GM21786 (cell line): ENCODE data around the gene FOXD3.
A peak's percentile ranks its signal among the peaks of the same experiment; 100 is the strongest.

Experiments used
- ATAC-seq: cut with Tn5 transposase; IDR thresholded peaks from one replicate; pipeline ENCODE4 v1.9.1; 2021; ENCODE audit not compliant: unreplicated experiment

FOXD3 gene

DNA sequence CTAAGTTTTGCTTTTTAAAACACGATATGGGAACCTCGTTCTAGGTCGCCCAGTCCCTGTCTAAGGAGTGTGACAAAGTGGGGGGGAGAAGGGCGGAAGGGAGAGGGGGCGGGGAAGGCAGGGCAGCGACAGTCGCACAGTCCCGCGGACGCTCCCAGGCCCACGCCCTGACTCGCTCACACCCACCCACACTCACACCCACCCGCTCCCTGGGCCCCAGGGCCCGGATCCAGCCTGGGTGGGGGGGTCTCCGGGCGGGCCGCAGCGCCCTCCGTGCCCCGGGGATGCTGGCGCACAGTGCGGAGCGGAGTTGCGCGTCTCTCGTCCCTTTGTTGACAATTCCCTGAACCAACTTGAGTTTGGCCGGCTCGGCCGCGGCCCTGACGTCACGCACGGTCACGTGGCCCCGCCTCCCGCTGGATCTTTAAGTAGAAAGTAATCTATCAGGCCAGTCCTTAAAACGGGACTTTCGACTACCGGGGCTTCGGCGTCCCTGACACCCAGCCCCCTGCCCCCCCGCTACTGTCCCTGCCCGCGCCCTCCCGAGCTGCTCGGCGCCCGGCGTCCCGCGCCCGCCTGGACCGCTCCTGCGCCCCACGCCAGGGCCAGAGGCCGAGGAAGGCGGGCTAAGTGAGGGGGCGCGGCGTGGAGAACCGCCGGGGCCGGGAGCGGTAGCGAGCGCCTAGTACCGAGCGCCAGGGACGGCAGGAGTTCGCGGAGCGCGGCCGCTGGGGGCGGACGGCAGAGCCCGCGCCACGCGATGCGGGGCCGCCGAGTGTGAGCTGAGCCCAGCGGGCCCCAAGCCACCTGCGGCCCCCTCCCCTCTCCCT is at the start of gene FOXD3:
TSS of gene FOXD3 (plus strand) at position 454 of the 830 bp plus-strand sequence. CDS start 492 bp downstream, outside the sequence.
- ATAC-seq = peak; percentile 33

DNA sequence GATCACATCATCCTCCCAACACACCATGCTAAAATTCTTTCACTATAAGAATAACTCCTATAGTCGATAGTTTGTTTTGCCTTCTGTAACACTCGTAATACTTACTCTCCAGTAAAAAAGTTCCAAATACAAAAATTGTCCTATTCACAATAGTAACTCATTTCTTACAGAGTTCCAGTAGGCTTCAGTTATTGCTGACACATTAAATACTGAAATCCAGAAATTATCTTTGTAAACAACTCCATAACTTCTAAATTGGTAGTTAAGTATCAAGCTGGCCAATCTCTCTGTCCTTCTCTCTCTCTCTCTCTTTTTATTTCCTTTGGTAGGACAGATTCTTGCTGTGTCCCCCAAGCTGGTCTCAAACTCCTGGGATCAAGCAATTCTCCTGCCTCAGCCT is 49.6 kb upstream of the FOXD3 start:
- ATAC-seq = no peak

DNA sequence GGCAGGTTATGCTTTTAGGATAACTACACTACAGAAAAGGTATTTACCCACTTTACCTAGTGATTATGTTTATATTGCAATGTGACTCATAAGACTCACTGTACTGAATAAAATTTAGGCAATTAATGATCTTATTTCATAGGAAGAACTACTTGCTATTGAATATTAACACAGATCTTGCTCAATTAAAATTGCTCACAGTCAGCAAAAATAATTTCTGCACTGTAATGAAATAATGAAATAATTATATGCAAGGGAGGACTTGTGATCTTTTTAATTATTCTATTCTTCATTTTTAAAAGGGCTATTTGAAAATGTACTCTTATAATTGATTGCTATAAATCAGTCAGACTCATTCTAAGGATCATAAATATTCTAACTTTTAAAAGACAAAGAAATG is 48.0 kb upstream of the FOXD3 start:
- ATAC-seq = no peak

DNA sequence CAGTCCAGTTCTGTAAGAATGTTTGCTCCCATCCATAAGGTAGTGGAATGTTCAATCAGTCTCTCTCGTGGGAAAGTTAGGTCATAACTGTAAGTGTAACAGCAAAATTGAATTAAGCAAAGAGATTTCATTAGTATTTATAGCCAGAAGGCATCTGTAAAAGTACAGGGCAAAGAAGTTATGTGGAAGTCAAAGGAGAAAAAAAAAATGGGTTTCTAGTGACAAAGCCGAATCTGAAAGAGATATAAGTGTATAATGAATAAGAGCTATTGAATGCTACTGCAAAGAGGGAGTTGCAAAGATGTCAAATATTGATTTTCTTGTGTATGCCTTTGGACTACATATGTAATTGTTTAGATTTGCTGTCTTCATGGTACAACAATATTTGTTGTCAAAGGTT is 47.4 kb upstream of the FOXD3 start:
- no peak for ATAC-seq

DNA sequence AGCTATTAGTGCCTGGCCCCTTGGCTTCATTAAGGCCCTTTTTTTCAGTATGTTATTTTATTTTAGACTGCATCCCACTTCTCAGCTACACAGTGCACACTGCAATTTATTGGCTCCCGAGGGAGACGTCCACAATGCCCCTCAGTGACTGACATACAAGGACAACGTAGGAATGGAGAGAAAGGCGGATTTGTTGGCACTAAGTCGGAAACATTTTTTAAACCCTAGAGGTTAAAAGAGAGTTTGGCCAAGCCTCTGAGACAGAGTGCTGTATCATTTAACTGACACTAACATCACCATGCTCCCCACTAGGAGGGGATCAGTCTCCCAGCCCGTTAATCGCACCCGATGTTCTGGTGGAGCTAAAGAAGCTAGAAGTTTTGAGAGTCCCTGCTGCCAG is 45.7 kb upstream of the FOXD3 start:
- ATAC-seq = no peak

DNA sequence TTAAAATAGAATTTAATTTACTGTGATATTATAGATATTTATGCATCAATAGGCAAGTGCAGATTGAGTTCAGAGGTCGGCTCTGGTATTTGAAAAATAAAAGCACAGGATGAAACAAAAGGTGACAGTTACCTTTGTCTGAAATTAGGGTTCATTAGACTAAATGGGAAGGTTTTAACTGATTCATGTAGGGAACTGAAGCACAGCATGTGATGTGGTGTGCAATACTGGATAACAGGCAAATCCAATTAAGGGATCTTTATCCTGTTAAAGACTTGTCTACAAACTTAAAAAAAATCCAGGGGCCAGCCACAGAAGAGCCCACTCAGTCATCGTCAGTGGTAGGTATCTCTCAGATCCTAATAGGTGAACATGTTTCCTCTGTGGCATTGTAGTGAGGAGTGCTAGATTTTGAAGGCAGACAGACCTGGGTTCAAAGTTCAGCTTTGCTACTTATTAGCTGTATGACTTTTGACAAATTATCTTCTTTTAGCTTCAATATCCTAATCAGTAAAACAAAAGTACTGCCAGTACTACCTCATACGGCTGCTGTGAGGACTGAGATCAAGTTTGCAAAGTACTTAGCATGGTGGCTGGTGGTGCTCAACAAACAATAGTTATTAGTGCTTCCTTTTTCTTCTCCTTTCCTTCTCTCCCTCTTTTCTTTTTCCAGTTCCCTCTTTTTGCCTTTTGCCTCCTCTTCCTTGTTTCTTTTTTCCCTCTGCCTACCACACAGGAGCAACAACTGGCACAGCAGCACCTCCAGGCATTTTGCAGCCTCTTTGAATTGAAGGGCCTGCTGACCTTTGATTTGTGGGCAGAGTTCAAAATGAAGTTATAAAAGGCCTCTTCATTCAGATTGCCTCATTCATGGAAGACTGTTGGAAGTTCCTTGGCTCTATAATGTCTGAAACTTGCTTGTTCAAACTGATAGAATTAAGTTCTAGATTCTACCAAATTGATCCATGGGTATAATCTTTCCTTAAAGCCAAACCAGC is 44.9 kb upstream of the FOXD3 start:
- no peak for ATAC-seq

DNA sequence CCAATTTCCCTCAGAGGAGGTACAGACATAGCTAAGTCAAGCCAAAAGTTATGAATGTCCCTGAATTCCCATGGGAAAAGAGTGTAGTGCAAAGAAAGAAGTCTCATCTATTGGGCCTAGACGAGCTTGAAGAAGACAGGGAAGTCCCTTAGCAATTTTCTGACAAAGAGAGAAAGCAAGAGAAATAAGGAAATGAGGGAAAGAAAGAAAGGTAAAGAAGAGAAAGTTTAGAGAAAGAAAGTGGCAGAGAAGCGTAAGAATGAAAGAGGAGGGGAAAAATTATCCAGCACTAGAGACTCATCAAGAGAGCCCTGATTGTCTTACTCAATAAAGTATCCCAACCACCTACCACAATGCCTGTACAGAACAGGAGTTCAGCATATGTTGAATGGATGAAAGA is 40.6 kb upstream of the FOXD3 start:
- ATAC-seq = no peak

DNA sequence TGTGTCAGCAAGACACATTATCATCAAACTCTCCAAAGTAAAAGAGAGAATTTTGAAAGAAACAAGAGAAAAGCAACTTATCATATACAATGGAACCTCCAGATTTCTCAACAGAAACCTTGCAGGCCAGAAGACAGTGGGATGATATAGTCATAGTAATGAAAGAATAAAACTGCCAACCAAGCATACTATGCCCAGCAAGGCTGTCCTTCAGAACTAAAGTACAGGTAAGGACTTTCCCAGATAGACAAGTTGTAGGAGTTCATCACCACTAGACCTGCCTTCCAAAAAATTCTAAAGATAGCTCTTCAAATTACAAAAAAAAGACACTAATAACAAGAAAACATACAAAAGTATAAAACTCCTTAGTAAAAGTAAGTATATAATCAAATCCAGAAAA is 33.2 kb upstream of the FOXD3 start:
- no peak for ATAC-seq

DNA sequence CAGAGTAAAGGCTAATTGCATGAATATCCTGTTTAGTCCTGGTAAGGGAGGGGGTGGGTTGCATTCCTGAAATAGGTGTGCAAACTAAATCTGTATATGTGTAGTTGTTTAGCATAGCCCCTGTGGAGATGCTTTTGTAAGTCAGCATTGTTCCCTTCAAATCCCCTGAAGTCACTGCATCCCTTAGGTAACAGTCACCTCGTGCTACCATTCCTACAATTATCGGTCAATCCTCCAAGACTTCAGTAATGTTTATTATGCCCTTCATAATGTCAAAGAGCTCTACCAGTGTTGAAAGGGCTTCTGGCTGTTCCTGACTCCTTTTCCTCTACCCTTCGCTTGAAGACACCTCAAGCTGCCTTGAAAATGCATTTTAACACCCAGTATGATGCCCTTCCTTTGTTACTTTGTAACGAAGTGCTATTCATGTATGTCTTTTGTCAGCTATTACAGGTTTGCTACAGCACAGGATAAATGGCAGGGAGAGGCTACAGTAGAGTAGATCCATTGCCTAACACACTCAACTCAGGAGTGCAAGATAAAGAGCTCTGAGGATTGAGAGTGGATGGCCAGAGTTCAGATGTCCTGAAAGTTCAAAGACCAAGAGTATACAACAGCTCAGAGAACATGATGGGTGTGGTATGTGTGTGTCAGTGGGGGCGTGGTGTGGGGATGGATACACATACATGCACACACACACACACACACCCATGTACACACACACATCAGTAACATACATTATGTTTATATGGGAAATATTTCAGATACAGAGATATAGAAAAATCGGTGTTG is 27.4 kb upstream of the FOXD3 start:
- no peak for ATAC-seq

DNA sequence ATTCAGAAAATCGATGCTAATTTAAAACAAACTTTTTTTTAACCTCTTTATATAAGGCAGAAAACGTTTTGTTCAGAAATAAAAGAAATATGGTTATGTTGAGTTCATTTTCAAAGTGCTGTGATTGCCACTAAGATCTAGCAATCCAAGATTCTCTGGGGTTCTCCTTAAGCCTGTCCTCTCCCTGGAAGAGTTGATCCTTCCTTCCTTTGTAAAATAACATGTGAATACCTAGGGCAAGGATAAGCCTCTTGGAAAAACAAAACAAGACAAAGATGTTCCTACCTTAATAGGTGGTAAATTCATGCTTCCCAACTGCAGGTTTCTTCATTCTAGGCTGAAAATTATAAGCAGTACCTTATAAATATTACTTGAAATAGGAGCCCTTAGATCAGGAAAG is 18.0 kb upstream of the FOXD3 start:
- no peak for ATAC-seq

DNA sequence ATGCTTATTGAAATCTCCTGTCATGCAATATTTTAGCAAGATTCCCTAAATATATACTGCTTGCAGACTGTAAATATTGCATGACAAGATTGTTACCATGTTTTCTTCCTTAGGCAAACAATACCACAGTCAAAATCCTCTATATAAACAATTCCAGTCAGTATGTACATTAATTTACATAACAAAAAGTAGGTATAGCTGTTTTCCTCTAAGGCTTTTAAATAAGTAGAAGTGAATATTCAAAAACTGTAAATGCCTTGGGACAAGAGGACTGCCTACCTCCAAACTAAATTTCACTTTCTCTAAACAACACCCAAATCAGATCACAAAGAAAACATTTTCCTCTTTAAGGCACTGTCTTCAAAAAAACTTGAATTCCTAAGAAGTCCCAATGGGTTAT is 17.3 kb upstream of the FOXD3 start:
- ATAC-seq = no peak

DNA sequence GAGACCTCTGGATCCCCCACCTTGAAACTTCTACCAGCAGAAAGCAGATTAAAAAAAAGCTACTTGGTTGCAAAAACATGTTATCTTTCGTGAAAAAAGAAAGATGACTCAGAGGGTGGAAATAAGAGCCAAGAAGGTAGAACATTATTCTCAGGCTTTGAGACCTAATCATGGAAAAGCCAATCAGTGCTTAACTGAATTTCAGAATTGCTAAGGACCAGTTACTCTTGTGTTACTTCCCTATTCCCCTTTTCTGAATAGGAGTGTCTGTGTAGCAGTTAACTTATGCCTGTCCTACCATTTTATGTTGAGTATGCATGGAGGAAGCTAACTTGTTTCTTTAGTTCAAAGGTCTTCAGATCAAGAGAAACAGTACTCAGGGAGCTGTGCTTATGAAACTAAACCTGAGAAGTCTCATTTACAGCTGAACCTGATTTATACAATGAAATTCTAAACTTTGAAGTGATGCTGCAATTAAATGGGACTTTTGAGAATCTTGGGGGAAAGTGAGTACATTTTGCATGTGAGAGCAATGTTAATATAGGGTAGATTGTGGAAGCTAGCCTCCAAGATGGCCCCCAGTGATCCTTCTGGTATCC is 15.1 kb upstream of the FOXD3 start:
- no peak for ATAC-seq

DNA sequence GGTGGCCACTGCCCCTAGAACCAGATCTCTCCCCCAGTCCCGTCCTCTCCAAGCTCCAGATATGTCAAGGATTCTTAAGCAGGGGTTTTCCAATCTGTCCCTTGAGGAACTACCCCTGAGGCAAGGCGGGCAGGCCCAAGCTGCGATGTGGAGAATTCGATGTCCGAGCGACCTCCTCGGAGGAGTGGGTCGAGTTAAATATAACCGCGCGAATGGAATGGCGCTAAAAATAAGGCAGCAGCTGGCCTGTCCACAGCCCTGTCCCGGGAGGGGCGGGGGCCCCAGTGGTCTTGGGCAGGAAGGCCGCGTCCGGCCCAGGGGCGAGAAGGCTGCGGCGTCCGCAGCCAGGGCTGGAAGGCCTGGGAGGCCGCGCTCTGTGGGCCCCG is 5.8 kb upstream of the FOXD3 start:
- ATAC-seq = no peak

DNA sequence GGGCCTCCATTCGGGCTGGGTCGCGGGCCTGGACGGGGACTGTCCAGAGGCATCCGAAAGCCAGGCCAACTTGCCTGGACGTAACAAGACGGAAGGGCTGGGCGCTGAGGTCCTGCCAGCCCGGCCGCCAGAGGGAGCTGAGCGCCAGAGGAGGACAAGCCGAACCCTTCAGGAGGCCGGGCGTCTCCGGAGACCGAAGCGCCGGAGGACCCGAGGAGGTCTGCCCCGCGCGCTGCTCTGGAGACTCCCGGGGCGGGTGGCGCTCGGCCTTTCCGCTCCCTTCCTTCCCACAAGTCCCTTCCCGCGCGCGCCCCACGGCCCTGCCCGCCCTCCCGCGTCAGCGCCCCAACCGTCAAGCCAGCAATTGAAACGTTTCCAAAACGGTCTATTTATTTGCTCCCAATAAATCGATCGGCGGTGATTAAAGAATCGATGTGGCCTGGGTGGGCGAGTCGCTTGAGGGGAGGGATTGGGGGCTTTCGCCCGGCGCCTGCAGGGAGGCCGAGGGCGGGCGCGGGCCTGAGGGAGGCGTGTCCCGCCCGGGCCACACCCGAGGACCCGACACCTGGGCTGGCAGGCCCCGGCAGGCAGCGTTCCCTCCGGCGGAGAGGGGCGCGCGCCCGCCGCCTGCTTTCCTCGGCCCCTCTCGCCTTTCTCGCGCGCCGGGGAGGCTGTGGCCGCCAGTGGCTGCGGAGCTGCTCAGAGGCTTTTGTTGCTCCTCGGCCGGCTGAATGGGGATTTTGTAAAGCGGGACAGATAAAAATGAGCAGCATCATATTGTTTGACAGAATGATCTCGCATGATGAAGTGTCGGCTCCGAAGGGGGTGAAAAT is 5.2 kb upstream of the FOXD3 start:
- peak; percentile 67 for ATAC-seq

DNA sequence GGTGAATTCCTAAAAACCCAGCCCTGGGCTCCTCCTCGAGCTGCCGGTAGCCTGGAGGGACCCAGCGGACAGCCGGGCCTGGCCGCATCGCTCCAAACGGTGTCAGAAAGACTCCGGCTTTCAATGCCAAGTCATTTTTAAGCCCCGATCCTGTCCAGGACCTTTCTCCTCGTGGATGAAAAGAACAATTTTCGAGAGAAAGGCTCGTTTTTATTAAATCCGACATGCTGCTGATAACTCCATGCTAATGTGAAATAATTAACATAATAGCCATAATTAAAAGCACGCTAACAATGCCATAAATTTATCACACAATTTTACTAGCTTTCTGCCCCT is 4.6 kb upstream of the FOXD3 start:
- no peak for ATAC-seq

DNA sequence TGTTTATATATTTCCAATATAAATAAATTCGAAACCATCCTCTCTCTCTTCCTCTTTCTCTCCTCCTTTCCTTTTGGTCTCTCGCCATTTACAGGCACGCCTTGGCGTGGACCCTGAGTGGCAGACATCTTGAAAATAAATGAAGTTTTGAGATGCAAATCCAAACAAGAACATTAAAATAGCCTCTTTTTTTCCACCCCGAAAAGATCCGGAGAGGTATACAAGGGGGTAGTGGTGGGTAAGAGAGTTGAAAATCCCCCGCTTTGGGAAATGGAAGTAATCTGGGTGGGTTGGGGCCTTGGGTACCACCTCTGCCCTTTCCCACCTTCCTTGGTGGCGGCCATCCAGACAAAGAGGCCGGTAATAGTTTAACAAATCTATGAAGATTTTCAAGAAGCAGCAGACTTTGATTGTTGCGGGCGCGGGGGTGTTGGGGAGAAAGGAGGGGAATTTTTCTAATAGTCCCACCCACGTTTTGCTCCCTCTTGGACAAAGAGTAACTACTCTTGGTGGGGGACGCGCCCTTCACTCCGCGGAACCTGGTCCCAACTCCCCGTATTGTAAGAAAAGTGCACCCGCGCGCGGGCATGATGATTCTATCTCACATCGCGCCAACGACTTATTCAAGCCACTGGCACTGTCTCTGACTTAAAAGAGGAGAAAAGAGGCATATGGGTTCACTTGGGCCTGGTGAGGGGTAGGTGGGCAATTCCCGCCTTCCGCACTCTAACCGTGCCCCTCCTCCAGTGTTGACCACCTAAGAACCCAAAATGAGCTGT is 4.0 kb upstream of the FOXD3 start:
- ATAC-seq = no peak

DNA sequence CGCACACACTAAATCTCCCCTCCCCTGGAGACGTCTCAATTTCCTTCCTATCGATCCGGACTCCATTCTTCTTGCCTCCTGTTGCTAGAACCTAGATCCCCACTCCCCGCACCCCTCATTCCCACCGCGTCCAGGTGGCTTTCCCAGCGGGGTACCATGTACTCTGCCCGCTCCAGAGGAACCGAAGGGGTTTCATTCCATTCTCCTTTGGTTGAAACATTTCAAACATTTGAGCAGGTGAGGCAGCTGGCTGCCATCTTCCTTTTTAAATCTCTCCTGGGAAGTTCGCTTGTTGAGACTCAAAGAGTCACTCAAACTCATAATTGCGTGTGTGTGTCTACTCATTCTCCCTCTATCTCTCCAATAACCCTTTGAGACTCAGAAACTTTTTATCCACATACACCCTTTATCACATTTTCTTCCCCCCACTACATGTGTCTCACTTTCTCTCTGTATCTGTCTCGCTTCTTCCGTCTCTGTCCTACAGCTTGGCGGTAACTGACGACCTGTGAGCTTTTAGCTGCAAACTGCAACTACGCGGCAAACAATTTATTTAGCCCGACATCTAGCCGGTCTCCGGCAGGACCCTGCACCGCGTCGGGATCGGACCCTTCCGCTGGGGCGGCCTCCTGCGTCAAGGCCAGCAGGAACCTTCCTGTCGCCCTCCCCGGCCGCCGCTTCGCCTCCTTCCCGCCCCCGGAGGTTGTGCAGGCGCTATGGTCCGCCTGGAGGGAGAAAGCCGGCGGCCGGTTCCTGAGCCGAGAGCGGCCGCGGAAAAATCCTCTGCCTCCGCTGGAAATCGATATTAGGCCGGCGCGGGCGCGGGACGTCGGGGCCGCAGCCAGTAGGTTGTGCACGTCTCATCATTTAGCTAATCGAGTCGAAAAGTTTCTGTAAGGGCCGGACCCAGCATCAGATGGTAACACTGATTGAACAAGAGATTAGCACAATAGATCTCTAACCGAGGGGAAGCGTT is 3.0 kb upstream of the FOXD3 start:
- no peak for ATAC-seq
